Osteoblast (primary cell): Measurements from ENCODE around the gene CHSY3. TPM values are rescaled to one million over a fixed set of nuclear protein-coding genes. Genes with fewer than 3 reads are reported as not detected.

ENCODE experiments used
- DNase-seq: peaks from one replicate; pipeline ENCODE4 v3.0.0; 2011; ENCODE audit warnings: low spot score, mixed read lengths; ENCODE audit not compliant: insufficient read length; ENCODE audit errors: missing footprints
- H2AFZ ChIP-seq: 2 replicates; pipeline ENCODE4 v1.6.0; 2011; ENCODE audit warnings: mild to moderate bottlenecking, low read length
- H3K27ac ChIP-seq: 2 replicates; pipeline ENCODE4 v1.5.1; 2011; ENCODE audit warnings: mild to moderate bottlenecking, low read depth, low read length, moderate library complexity
- H3K27me3 ChIP-seq: 2 replicates; pipeline ENCODE4 v1.6.0; 2012; ENCODE audit warnings: mild to moderate bottlenecking, control low read depth, inconsistent platforms, low read length, moderate library complexity; ENCODE audit not compliant: insufficient read depth
- H3K36me3 ChIP-seq: 2 replicates; pipeline ENCODE4 v1.5.1; 2011; ENCODE audit warnings: mild to moderate bottlenecking, low read length, control low read depth, moderate library complexity; ENCODE audit not compliant: insufficient read depth
- H3K4me1 ChIP-seq: 2 replicates; pipeline ENCODE4 v1.5.1; 2011; ENCODE audit warnings: mild to moderate bottlenecking, low read length, control low read depth, moderate library complexity; ENCODE audit not compliant: insufficient read depth
- H3K4me2 ChIP-seq: 2 replicates; pipeline ENCODE4 v1.6.0; 2011; ENCODE audit warnings: mild to moderate bottlenecking, low read length; ENCODE audit not compliant: insufficient read depth
- H3K4me3 ChIP-seq: fragments of 200-600 bp; sonication (generic); 3 replicates; pipeline ENCODE4 v1.5.1; 2012; ENCODE audit warnings: mild to moderate bottlenecking, low read length, inconsistent platforms; ENCODE audit not compliant: insufficient read depth
- H3K79me2 ChIP-seq: 2 replicates; pipeline ENCODE4 v1.6.0; 2012; ENCODE audit warnings: mild to moderate bottlenecking, low read length, control low read depth, inconsistent platforms; ENCODE audit not compliant: insufficient read depth
- H3K9me3 ChIP-seq: 2 replicates; pipeline ENCODE4 v1.5.1; 2011; ENCODE audit warnings: low read depth, low read length, control low read depth
- H4K20me1 ChIP-seq: 2 replicates; pipeline ENCODE4 v1.6.0; 2012; ENCODE audit warnings: mild to moderate bottlenecking, low read length, control low read depth; ENCODE audit not compliant: insufficient read depth
- total RNA-seq: library from RNA; depleted of rRNA; stranded (reverse); fragments of >200 nt; gene quantifications from 2 replicates; pipeline ENCODE4 v1.2.3, GENCODE V29; 2012
- TF ChIP-seq, protein P1 (sequence below): IDR thresholded peaks from 2 replicates; pipeline ENCODE4 v1.5.1; 2011; ENCODE audit warnings: mild to moderate bottlenecking, low read depth, low read length, moderate library complexity; ENCODE audit errors: extremely low read depth

CHSY3 gene
- total RNA-seq, 1 donor, result 12.3 TPM

DNA sequence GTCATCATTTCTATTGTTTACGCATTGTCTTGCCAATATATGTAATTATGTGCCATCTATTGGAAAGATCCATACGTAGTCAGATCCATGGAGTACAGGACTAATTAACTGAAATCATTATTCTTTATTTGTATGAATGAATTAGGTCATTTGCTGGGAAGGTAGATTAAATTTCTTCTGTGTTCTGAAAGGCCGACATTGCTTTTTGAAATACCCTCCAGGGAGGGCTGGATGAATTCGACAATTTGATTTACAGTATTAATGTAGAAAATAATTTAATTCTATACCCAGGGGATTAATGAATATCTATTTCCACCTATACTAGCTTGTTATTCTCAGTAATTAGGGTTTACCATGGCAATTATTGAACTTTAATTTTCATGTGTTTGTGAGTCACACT is 117.6 kb downstream of the CHSY3 start:
- TF ChIP-seq, protein P1, sequence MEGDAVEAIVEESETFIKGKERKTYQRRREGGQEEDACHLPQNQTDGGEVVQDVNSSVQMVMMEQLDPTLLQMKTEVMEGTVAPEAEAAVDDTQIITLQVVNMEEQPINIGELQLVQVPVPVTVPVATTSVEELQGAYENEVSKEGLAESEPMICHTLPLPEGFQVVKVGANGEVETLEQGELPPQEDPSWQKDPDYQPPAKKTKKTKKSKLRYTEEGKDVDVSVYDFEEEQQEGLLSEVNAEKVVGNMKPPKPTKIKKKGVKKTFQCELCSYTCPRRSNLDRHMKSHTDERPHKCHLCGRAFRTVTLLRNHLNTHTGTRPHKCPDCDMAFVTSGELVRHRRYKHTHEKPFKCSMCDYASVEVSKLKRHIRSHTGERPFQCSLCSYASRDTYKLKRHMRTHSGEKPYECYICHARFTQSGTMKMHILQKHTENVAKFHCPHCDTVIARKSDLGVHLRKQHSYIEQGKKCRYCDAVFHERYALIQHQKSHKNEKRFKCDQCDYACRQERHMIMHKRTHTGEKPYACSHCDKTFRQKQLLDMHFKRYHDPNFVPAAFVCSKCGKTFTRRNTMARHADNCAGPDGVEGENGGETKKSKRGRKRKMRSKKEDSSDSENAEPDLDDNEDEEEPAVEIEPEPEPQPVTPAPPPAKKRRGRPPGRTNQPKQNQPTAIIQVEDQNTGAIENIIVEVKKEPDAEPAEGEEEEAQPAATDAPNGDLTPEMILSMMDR, result no peak
- Histone ChIP-seq H3K27me3 (no peaks in the 10 kb centered on the region), H2AFZ (no peak overlapping the region), H3K4me1 (no peaks in the 10 kb centered on the region), H3K79me2 (no peaks in the 10 kb centered on the region), H3K4me2 (no peak overlapping the region), H3K9me3 (no peaks in the 10 kb centered on the region), H3K4me3 (no peak overlapping the region), H3K27ac (no peak overlapping the region), H4K20me1 (no peaks in the 10 kb centered on the region), H3K36me3 (no peaks in the 10 kb centered on the region)
- no peak for DNase-seq

DNA sequence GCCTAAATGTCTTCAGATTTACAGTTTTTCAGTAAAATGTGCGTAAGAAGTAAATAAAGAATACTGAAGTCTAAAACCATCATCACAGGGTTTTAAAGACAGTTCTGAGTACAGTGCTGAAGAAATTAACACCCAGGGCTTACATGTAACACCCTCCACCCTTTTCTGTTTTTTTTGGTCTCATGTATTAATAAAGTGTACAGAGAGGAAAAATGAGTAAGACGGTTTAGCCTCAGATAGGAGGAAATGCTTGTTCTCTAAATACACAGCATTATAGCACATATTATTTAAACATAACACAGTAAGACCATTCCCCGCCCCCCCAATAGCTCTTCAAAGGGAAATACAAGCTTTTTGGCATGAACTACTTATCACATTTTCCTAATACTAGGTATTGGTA is 119.3 kb downstream of the CHSY3 start:
- DNase-seq, result no peak
- no peak overlapping the region for H3K27ac ChIP-seq
- no peaks in the 10 kb centered on the region for H3K27me3 ChIP-seq
- no peaks in the 10 kb centered on the region for H3K9me3 ChIP-seq
- TF ChIP-seq, protein P1, result no peak
- no peaks in the 10 kb centered on the region for H3K36me3 ChIP-seq
- no peaks in the 10 kb centered on the region for H3K79me2 ChIP-seq
- no peak overlapping the region for H3K4me2 ChIP-seq
- H3K4me3 ChIP-seq, result no peak overlapping the region
- peak overlapping the region; percentile 1 for H2AFZ ChIP-seq
- H4K20me1 ChIP-seq, result no peaks in the 10 kb centered on the region
- no peaks in the 10 kb centered on the region for H3K4me1 ChIP-seq

DNA sequence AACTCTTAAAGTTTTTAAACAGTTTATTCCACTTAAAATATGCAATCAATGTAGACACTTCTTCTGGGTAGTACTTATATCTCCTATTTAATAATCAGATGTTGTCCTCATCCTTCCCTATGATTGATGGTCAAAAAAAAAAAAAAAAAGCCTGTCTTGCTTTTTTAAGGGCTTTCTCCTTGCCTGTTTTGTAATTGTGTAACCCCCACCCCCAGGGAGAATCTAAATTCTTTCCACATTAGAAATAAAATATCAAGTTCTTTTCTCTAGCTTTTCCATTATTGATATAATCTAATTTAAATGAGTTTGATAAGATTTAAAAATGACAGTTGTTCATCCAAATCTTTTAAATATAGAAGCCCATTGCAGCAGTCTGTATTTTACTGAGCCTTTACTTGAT is 119.7 kb downstream of the CHSY3 start:
- Histone ChIP-seq H3K27ac (no peak overlapping the region), H2AFZ (no peak overlapping the region), H3K9me3 (no peaks in the 10 kb centered on the region), H4K20me1 (no peaks in the 10 kb centered on the region), H3K4me3 (no peak overlapping the region), H3K27me3 (no peaks in the 10 kb centered on the region), H3K36me3 (no peaks in the 10 kb centered on the region), H3K4me1 (no peaks in the 10 kb centered on the region), H3K79me2 (no peaks in the 10 kb centered on the region), H3K4me2 (no peak overlapping the region)
- TF ChIP-seq, protein P1, result no peak
- no peak for DNase-seq

DNA sequence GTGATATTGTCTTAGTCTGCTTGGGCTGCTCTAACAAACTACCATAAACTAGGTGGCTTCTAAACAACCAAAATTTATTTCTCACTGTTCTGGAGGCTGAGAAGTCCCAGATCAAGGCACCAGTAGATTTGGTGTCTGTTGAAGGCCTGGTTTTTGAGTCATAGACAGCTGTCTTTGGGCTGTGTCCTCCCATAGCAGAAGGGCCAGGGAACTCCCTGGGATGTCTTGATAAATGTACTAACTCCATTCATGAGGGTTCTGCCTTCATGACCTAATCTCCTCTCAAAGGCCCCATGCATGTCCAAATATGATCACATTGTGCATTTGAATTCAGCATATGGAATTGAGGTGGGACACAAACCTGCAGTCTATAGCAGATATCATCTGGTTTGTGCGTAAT is 121.2 kb downstream of the CHSY3 start:
- H3K79me2 ChIP-seq, result no peaks in the 10 kb centered on the region
- no peak overlapping the region for H3K4me2 ChIP-seq
- H3K27ac ChIP-seq, result no peak overlapping the region
- no peak overlapping the region for H3K4me3 ChIP-seq
- H2AFZ ChIP-seq, result no peak overlapping the region
- H3K9me3 ChIP-seq, result no peaks in the 10 kb centered on the region
- no peaks in the 10 kb centered on the region for H3K36me3 ChIP-seq
- DNase-seq, result no peak
- H4K20me1 ChIP-seq, result no peaks in the 10 kb centered on the region
- TF ChIP-seq, protein P1, result no peak
- no peaks in the 10 kb centered on the region for H3K27me3 ChIP-seq
- no peaks in the 10 kb centered on the region for H3K4me1 ChIP-seq
